Measurements from ENCODE around the gene RBBP8.

GRCh38 chr18:23042133-23042532 lies 109.0 kb downstream of the RBBP8 start:
- TF ChIP-seq CSDC2 (CRISPR knock-in tag; IDR thresholded peaks at IDR 0.05) (no peak), ARNTL (CRISPR knock-in tag; IDR thresholded peaks at IDR 0.05; ENCODE audit: borderline replicate concordance, low read depth) (no peak), GLIS3 (CRISPR knock-in tag; IDR thresholded peaks at IDR 0.05) (no peak), PATZ1 (CRISPR knock-in tag; IDR thresholded peaks at IDR 0.05; ENCODE audit: borderline replicate concordance) (no peak), CSRNP3 (CRISPR knock-in tag; IDR thresholded peaks at IDR 0.05) (no peak), ZFP30 (CRISPR knock-in tag; IDR thresholded peaks at IDR 0.05) (no peak), CREB5 (CRISPR knock-in tag; IDR thresholded peaks at IDR 0.05; ENCODE audit: low read depth) (no peak), RARB (CRISPR knock-in tag; IDR thresholded peaks at IDR 0.05) (no peak), OSR1 (CRISPR knock-in tag; IDR thresholded peaks at IDR 0.05) (no peak), SNAI2 (CRISPR knock-in tag; IDR thresholded peaks at IDR 0.05) (no peak), ZFP3 (CRISPR knock-in tag; IDR thresholded peaks at IDR 0.05) (no peak)

Data from SK-N-SH treated with all-trans-retinoic acid at 6 μM for 48 hours (cell line).